HG02870 (cell line): ENCODE measurements around the gene CDKN3.
"Not testable (repeated sequence)": the region's sequence is repeated elsewhere in the genome, so short reads cannot be mapped to it uniquely, and the experiment has no call there.

ENCODE experiments used
- ATAC-seq: cut with Tn5 transposase; IDR thresholded peaks from one replicate; pipeline ENCODE4 v1.9.1; 2021; ENCODE audit warnings: mild to moderate bottlenecking, moderate library complexity; ENCODE audit not compliant: unreplicated experiment

The CDKN3 gene

GRCh38 chr14:54451961-54452360 lies 55.2 kb downstream of the CDKN3 start:
- ATAC-seq, result no peak

GRCh38 chr14:54453252-54453651 lies 56.4 kb downstream of the CDKN3 start:
- ATAC-seq, result no peak

GRCh38 chr14:54453990-54454389 lies 57.2 kb downstream of the CDKN3 start:
- not testable (repeated sequence) for ATAC-seq

- no peak for ATAC-seq
Observed at GRCh38 chr14:54455363-54455762, 58.6 kb downstream of the CDKN3 start.

GRCh38 chr14:54456820-54457608 lies 60.2 kb downstream of the CDKN3 start:
- ATAC-seq, result not testable (repeated sequence)

GRCh38 chr14:54457609-54457996 lies 60.8 kb downstream of the CDKN3 start:
- ATAC-seq, result no peak

- not testable (repeated sequence) for ATAC-seq
Observed at GRCh38 chr14:54458536-54458935, 61.7 kb downstream of the CDKN3 start.

- no peak for ATAC-seq
Observed at GRCh38 chr14:54459106-54459505, 62.3 kb downstream of the CDKN3 start.

GRCh38 chr14:54462048-54462447 lies 65.2 kb downstream of the CDKN3 start:
- no peak for ATAC-seq

- no peak for ATAC-seq
Observed at GRCh38 chr14:54465654-54466053, 68.8 kb downstream of the CDKN3 start.

GRCh38 chr14:54467280-54467679 lies 70.5 kb downstream of the CDKN3 start:
- ATAC-seq, result no peak
